Ishikawa (cell line): ENCODE results near the gene ASNSD1.

Experiments used
- CEBPB ChIP-seq: IDR thresholded peaks from 2 replicates; pipeline ENCODE4 v1.6.1; 2012
- CREB1 ChIP-seq: IDR thresholded peaks from 2 replicates; pipeline ENCODE4 v1.6.1; 2012; ENCODE audit warnings: low read depth
- EGR1 ChIP-seq: IDR thresholded peaks from 2 replicates; pipeline ENCODE4 v1.6.1; 2012
- EP300 ChIP-seq: IDR thresholded peaks from 2 replicates; pipeline ENCODE4 v1.6.1; 2012; ENCODE audit warnings: borderline replicate concordance
- FOXM1 ChIP-seq: IDR thresholded peaks from 2 replicates; pipeline ENCODE4 v1.6.1; 2012; ENCODE audit warnings: low read depth, borderline replicate concordance
- NFIC ChIP-seq: IDR thresholded peaks from 2 replicates; pipeline ENCODE4 v1.6.1; 2012
- RAD21 ChIP-seq: IDR thresholded peaks from 2 replicates; pipeline ENCODE4 v1.6.1; 2012; ENCODE audit warnings: low read depth
- REST ChIP-seq: IDR thresholded peaks from 2 replicates; pipeline ENCODE4 v1.6.1; 2012; ENCODE audit warnings: low read depth, mild to moderate bottlenecking
- TAF1 ChIP-seq: IDR thresholded peaks from 2 replicates; pipeline ENCODE4 v1.6.1; 2012; ENCODE audit warnings: low read depth, mild to moderate bottlenecking
- TCF12 ChIP-seq: IDR thresholded peaks from 2 replicates; pipeline ENCODE4 v1.6.1; 2012; ENCODE audit warnings: low read depth
- TEAD4 ChIP-seq: IDR thresholded peaks from 2 replicates; pipeline ENCODE4 v1.6.1; 2012
- USF1 ChIP-seq: IDR thresholded peaks from 2 replicates; pipeline ENCODE4 v1.6.1; 2012
- YY1 ChIP-seq: IDR thresholded peaks from 2 replicates; pipeline ENCODE4 v1.6.1; 2012; ENCODE audit warnings: low read depth
- ZBTB7A ChIP-seq: IDR thresholded peaks from 2 replicates; pipeline ENCODE4 v1.6.1; 2012; ENCODE audit warnings: low read depth
- TF ChIP-seq, protein P1 (sequence below): IDR thresholded peaks from 2 replicates; pipeline ENCODE4 v1.6.1; 2012

ASNSD1 gene

GRCh38 chr2:189657867-189658266, 3.4 kb upstream of the ASNSD1 start:
- TF ChIP-seq NFIC = no peak
- no peak for TF ChIP-seq CREB1
- TF ChIP-seq, protein P1, sequence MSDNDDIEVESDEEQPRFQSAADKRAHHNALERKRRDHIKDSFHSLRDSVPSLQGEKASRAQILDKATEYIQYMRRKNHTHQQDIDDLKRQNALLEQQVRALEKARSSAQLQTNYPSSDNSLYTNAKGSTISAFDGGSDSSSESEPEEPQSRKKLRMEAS = no peak
- no peak for TF ChIP-seq CEBPB
- no peak for TF ChIP-seq EGR1
- no peak for TF ChIP-seq REST
- no peak for TF ChIP-seq YY1
- TF ChIP-seq FOXM1 = no peak
- TF ChIP-seq TCF12 = no peak
- no peak for TF ChIP-seq TEAD4
- TF ChIP-seq USF1 = no peak
- TF ChIP-seq ZBTB7A = no peak
- no peak for TF ChIP-seq TAF1
- TF ChIP-seq RAD21 = no peak
- TF ChIP-seq EP300 = no peak

GRCh38 chr2:189658306-189659212, 2.7 kb upstream of the ASNSD1 start:
- TF ChIP-seq REST = no peak
- no peak for TF ChIP-seq RAD21
- TF ChIP-seq, protein P1 = no peak
- TF ChIP-seq TEAD4 = no peak
- no peak for TF ChIP-seq EP300
- TF ChIP-seq CREB1 = no peak
- no peak for TF ChIP-seq TCF12
- no peak for TF ChIP-seq FOXM1
- no peak for TF ChIP-seq CEBPB
- TF ChIP-seq ZBTB7A = no peak
- TF ChIP-seq USF1 = no peak
- no peak for TF ChIP-seq TAF1
- no peak for TF ChIP-seq EGR1
- TF ChIP-seq NFIC = no peak
- TF ChIP-seq YY1 = no peak

DNA sequence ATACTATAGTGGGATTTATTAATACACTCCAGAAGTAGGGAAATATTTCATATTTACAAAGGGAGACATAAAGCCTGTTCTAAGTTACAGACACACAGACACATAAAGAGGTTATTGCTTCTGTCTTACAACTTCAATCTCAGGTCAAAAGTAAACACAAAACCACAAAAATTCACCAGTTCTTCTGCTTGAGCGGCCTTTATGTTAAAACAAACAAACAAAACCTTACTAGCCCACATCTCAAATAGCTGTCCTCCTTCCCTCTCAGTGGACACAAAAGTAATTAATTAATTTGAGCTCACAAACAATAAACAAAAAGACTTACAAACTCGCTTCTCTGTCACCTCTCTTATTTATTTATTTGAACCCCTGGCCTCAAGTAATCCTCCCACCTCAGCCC, 1.5 kb upstream of the ASNSD1 start:
- TF ChIP-seq EGR1 = no peak
- no peak for TF ChIP-seq ZBTB7A
- TF ChIP-seq RAD21 = no peak
- TF ChIP-seq CEBPB = no peak
- no peak for TF ChIP-seq FOXM1
- TF ChIP-seq TEAD4 = no peak
- TF ChIP-seq YY1 = no peak
- no peak for TF ChIP-seq NFIC
- no peak for TF ChIP-seq TAF1
- TF ChIP-seq, protein P1 = no peak

- TF ChIP-seq TCF12 = no peak
- TF ChIP-seq TAF1 = no peak
Measured at GRCh38 chr2:189660803-189661147, 484 bp upstream of the ASNSD1 start.

DNA sequence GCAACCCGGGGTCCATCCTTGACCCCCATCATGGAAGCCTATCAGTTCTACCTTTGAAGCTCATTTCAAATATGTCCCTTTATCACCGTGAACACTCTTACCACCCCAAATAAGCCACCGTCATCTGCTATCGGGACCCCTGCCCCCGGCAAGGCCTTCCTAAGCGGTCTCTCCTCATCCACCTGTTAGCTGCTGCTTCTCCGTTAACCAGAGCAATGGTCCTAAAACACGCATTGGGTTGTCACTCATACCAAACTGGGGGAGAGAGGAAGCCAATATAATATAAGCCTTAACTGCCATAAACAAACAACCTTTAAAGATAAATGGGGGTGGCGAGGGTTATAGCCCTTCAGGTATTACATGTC, 680 bp downstream of the ASNSD1 start:
- 0 out of 2 replicates have a peak, but pooled peaks have one; percentile 13 for TF ChIP-seq ZBTB7A
- TF ChIP-seq FOXM1 = no peak

GRCh38 chr2:189662669-189663226, 1.5 kb downstream of the ASNSD1 start:
- TF ChIP-seq CREB1 = no peak
- TF ChIP-seq EP300 = no peak
- no peak for TF ChIP-seq ZBTB7A
- TF ChIP-seq RAD21 = no peak
- TF ChIP-seq NFIC = no peak
- TF ChIP-seq TCF12 = no peak
- TF ChIP-seq EGR1 = no peak
- no peak for TF ChIP-seq CEBPB
- no peak for TF ChIP-seq TAF1
- TF ChIP-seq REST = no peak
- no peak for TF ChIP-seq TEAD4
- no peak for TF ChIP-seq FOXM1
- TF ChIP-seq, protein P1 = no peak
- no peak for TF ChIP-seq YY1
